ENCODE results near the gene GRM8. TPM values are rescaled to one million over a fixed set of nuclear protein-coding genes. Genes with fewer than 3 reads are reported as not detected.

GRM8 gene
- total RNA-seq, 1 experiment from 2014 or later, result not detected

DNA sequence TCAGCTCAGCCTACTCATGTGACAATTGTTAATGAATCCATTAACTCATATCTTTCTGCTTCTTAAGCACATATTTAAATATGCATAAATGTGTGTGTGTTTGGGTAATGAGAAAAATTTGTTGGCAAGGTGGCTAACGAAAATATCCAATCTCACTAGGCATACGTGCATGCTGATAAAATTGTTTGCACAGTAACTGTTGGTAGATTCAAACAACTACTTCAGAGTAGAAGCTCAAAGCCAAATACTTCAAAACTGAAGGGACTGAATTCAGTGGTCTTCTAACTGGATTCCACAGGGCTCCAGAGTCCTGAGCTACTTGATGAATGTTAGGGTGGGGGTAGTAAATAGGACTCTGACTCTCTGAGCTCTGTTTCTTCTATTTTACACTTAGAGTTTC lies 757.0 kb downstream of the GRM8 start:
- Histone ChIP-seq H3K4me1 (ENCODE audit: insufficient read depth, low read length) (no peaks in the 10 kb centered on the region), H3K27ac (ENCODE audit: low read length) (no peak overlapping the region), H3K9ac (ENCODE audit: low read length) (no peak overlapping the region), H4K20me1 (ENCODE audit: low read length) (no peaks in the 10 kb centered on the region), H3K9me3 (ENCODE audit: low read length) (peaks cover 4% of the 10 kb centered on the region), H3F3A (ENCODE audit: low read length, unreplicated experiment) (no peaks in the 10 kb centered on the region), H3K27me3 (ENCODE audit: low read length) (no peaks in the 10 kb centered on the region), H3K9me2 (replicated peaks; ENCODE audit: low read length) (no peaks in the 10 kb centered on the region), H2AFZ (ENCODE audit: low read length) (no peak overlapping the region), H3K4me3 (ENCODE audit: low read length) (no peak overlapping the region), H3K36me3 (ENCODE audit: low read depth, low read length) (no peaks in the 10 kb centered on the region), H3K79me2 (ENCODE audit: low read length) (no peaks in the 10 kb centered on the region), H3K4me2 (ENCODE audit: low read length) (no peak overlapping the region)
- no TSS peak for BruUV-seq (replicated peaks)
- DNase-seq, result no peak
- POLR2A ChIA-PET (ENCODE audit: unreplicated experiment), result no interaction called here
- ATAC-seq, result no peak
- CTCF ChIA-PET, result no interaction called here
- TF ChIP-seq, protein P1, sequence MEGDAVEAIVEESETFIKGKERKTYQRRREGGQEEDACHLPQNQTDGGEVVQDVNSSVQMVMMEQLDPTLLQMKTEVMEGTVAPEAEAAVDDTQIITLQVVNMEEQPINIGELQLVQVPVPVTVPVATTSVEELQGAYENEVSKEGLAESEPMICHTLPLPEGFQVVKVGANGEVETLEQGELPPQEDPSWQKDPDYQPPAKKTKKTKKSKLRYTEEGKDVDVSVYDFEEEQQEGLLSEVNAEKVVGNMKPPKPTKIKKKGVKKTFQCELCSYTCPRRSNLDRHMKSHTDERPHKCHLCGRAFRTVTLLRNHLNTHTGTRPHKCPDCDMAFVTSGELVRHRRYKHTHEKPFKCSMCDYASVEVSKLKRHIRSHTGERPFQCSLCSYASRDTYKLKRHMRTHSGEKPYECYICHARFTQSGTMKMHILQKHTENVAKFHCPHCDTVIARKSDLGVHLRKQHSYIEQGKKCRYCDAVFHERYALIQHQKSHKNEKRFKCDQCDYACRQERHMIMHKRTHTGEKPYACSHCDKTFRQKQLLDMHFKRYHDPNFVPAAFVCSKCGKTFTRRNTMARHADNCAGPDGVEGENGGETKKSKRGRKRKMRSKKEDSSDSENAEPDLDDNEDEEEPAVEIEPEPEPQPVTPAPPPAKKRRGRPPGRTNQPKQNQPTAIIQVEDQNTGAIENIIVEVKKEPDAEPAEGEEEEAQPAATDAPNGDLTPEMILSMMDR (conservative IDR thresholded peaks at IDR 0.05; ENCODE audit: low read depth, low read length), result no peak
- no peak for TF ChIP-seq EZH2phosphoT487 (IDR thresholded peaks at IDR 0.05; ENCODE audit: borderline replicate concordance, low read length)
- intact Hi-C loops (cut with micrococcal nuclease), result no loop called here

DNA sequence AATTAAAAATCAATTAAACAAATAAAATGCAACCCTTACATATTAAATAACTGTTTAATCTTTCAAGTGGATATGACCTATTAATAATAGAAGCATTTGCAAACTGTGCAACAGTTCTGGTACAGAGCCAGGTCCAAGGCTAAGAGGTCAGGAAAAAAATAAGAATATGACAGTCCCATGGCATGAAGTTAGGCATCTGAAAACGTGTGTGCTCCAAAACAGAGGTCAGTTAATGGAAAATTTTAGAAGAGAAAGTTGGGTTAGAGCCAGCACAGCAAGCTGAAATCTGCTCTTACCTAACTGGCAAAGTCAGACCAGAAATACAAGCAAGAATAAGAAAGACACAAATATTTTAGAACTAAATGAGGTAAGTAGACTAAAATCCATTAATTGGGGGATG lies 757.7 kb downstream of the GRM8 start:
- no peaks in the 10 kb centered on the region for H3F3A ChIP-seq (ENCODE audit: low read length, unreplicated experiment)
- no peak overlapping the region for H3K4me2 ChIP-seq (ENCODE audit: low read length)
- H3K27me3 ChIP-seq (ENCODE audit: low read length), result no peaks in the 10 kb centered on the region
- H3K9me2 ChIP-seq (replicated peaks; ENCODE audit: low read length), result no peaks in the 10 kb centered on the region
- TF ChIP-seq EZH2 (IDR thresholded peaks at IDR 0.05; ENCODE audit: low read length, unreplicated experiment) (no peak), EZH2phosphoT487 (IDR thresholded peaks at IDR 0.05; ENCODE audit: borderline replicate concordance, low read length) (no peak)
- TF ChIP-seq, protein P1 (conservative IDR thresholded peaks at IDR 0.05; ENCODE audit: low read depth, low read length), result no peak
- H3K4me1 ChIP-seq (ENCODE audit: insufficient read depth, low read length), result no peaks in the 10 kb centered on the region
- H3K4me3 ChIP-seq (ENCODE audit: low read length), result no peak overlapping the region
- ChIA-PET POLR2A (ENCODE audit: unreplicated experiment) (no interaction called here), CTCF (no interaction called here)
- H3K9me3 ChIP-seq (ENCODE audit: low read length), result no peaks in the 10 kb centered on the region; the same call in 1 of the 2 replicates
- no peak for DNase-seq
- no peak overlapping the region for H2AFZ ChIP-seq (ENCODE audit: low read length)
- H3K79me2 ChIP-seq (ENCODE audit: low read length), result no peaks in the 10 kb centered on the region
- no TSS peak for BruUV-seq (replicated peaks)
- no peaks in the 10 kb centered on the region for H3K36me3 ChIP-seq (ENCODE audit: low read depth, low read length)
- H3K9ac ChIP-seq (ENCODE audit: low read length), result no peak overlapping the region
- H4K20me1 ChIP-seq (ENCODE audit: low read length), result no peaks in the 10 kb centered on the region
- no peak for ATAC-seq
- no peak overlapping the region for H3K27ac ChIP-seq (ENCODE audit: low read length)
- intact Hi-C loops (cut with micrococcal nuclease), result no loop called here

DNA sequence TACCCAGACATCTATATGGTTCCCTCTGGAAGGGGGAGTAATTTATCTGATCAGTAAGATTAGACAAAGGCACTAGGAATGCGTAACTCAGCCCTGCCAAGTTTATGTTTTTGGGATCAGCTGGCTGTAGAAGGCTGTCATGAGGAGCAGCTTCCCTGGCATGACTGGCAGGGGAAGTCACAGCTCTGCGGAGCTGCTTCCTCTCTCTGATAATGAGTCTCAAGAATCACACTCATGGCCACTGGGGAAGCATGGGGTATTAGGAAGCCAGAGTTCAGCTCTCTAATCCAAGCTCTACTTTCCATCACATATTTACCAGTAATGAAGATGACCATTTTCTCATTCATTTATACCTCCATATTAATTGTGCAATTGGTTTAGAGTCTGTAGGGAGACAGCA lies 758.9 kb downstream of the GRM8 start:
- no peak for DNase-seq
- BruUV-seq (replicated peaks), result no TSS peak
- ChIA-PET POLR2A (ENCODE audit: unreplicated experiment) (no interaction called here), CTCF (no interaction called here)
- Histone ChIP-seq H2AFZ (ENCODE audit: low read length) (no peak overlapping the region), H3K4me1 (ENCODE audit: insufficient read depth, low read length) (no peaks in the 10 kb centered on the region), H3K79me2 (ENCODE audit: low read length) (no peaks in the 10 kb centered on the region), H4K20me1 (ENCODE audit: low read length) (no peaks in the 10 kb centered on the region), H3K36me3 (ENCODE audit: low read depth, low read length) (no peaks in the 10 kb centered on the region), H3K27ac (ENCODE audit: low read length) (no peak overlapping the region), H3K9ac (ENCODE audit: low read length) (no peak overlapping the region), H3K4me3 (ENCODE audit: low read length) (no peak overlapping the region), H3K4me2 (ENCODE audit: low read length) (no peak overlapping the region), H3K9me2 (replicated peaks; ENCODE audit: low read length) (no peaks in the 10 kb centered on the region), H3K9me3 (ENCODE audit: low read length) (no peaks in the 10 kb centered on the region), H3K27me3 (ENCODE audit: low read length) (no peaks in the 10 kb centered on the region), H3F3A (ENCODE audit: low read length, unreplicated experiment) (no peaks in the 10 kb centered on the region)
- intact Hi-C loops (cut with micrococcal nuclease), result no loop called here
- no peak for ATAC-seq
- TF ChIP-seq, protein P1 (conservative IDR thresholded peaks at IDR 0.05; ENCODE audit: low read depth, low read length), result no peak
- TF ChIP-seq EZH2phosphoT487 (IDR thresholded peaks at IDR 0.05; ENCODE audit: borderline replicate concordance, low read length) (no peak), EZH2 (IDR thresholded peaks at IDR 0.05; ENCODE audit: low read length, unreplicated experiment) (no peak)

All from PC-3 (cell line).